HCT116 (cell line): ENCODE results near the gene MICAL3. TPM values are rescaled to one million over a fixed set of nuclear protein-coding genes. Genes with fewer than 3 reads are reported as not detected.

Experiments used
- ATAC-seq: fragments of 200-7000 bp; cut with Tn5 transposase; 2 replicates; pipeline ENCODE4 v1.9.1; 2020; ENCODE audit warnings: mild to moderate bottlenecking, moderate library complexity
- BruUV-seq: library from RNA; stranded (reverse); fragments of 400-500 nt; replicated peaks from 2 replicates; lab custom pipeline; 2021; lab: Mats Ljungman, UMichigan
- CTCF ChIA-PET: fragments of 300-600 bp; sonication (Branson Sonifier 250); formaldehyde crosslinking; loops from one replicate; lab custom pipeline; 2021; ENCODE audit warnings: antibody characterized with exemption; lab: Charles Lee
- POLR2A ChIA-PET: fragments of 300-600, 350-600 bp; sonication (Branson Sonifier 250); formaldehyde crosslinking; loops from one replicate; lab custom pipeline; 2021; ENCODE audit warnings: antibody characterized with exemption; lab: Charles Lee
- RAD21 ChIA-PET, 2 experiments: fragments of 300-600 bp; sonication (Branson Sonifier 250); formaldehyde crosslinking; loops; one replicate each; lab custom pipeline; 2023; ENCODE audit warnings: low total read pairs in 2 of 2; ENCODE audit not compliant: uncharacterized antibody in 2 of 2, unreplicated experiment in 2 of 2, low non-redundant PET in 1 of 2; lab: Charles Lee
- DNase-seq: peaks from one replicate; pipeline ENCODE4 v3.0.0-alpha.2; 2010; ENCODE audit warnings: low read depth, low spot score
- H2AFZ ChIP-seq: fragments of 200-600 bp; shearing (Covaris generic), sonication (generic); 2 replicates; pipeline ENCODE4 v1.6.1; 2017; ENCODE audit warnings: low read depth, mixed run types, mixed read lengths, antibody characterized with exemption, low read length; ENCODE audit not compliant: poor library complexity, severe bottlenecking
- H3K27ac ChIP-seq: 2 replicates; pipeline ENCODE4 v1.5.1; 2012; ENCODE audit warnings: low read depth, low read length
- H3K27me3 ChIP-seq: fragments of 200-600 bp; sonication (generic); 2 replicates; pipeline ENCODE4 v1.6.1; 2016; ENCODE audit warnings: mixed run types, low read length, mixed read lengths; ENCODE audit not compliant: insufficient read depth
- H3K36me3 ChIP-seq, 2 experiments: fragments of 200-500 bp in 1 of 2; fragments of 200-600 bp in 1 of 2; sonication (Bioruptor generic) in 1 of 2; sonication (generic) in 1 of 2; 2 replicates each; pipeline versions ENCODE4 v1.5.1 to v1.6.1; 2014 to 2016; ENCODE audit warnings: low read length in 2 of 2, inconsistent platforms in 1 of 2, mixed read lengths in 1 of 2, mixed run types in 1 of 2; ENCODE audit not compliant: insufficient read depth in 2 of 2, control insufficient read depth in 1 of 2
- H3K4me1 ChIP-seq, 2 experiments: fragments of 200-600 bp in 1 of 2; sonication (generic) in 1 of 2; 2 replicates each; pipeline versions ENCODE4 v1.5.1 to v1.6.1; 2012 to 2017; ENCODE audit warnings: low read length in 2 of 2, inconsistent platforms in 1 of 2, mild to moderate bottlenecking in 1 of 2, mixed read lengths in 1 of 2, mixed run types in 1 of 2, moderate library complexity in 1 of 2; ENCODE audit not compliant: insufficient read depth in 2 of 2, control insufficient read depth in 1 of 2
- H3K4me2 ChIP-seq: fragments of 200-600 bp; sonication (generic); 2 replicates; pipeline ENCODE4 v1.6.1; 2017; ENCODE audit warnings: mixed run types, low read length, mixed read lengths
- H3K4me3 ChIP-seq, 2 experiments: fragments of 200-600 bp in 1 of 2; sonication (generic) in 1 of 2; replicated peaks in 1 of 2; 2 replicates each; pipeline ENCODE4 v1.5.1; 2011 to 2016; ENCODE audit warnings: low read length in 2 of 2, control low read depth in 1 of 2, low read depth in 1 of 2, mild to moderate bottlenecking in 1 of 2, mixed read lengths in 1 of 2, mixed run types in 1 of 2
- H3K79me2 ChIP-seq: fragments of 200-600 bp; sonication (generic); 2 replicates; pipeline ENCODE4 v1.6.1; 2017; ENCODE audit warnings: mild to moderate bottlenecking, mixed run types, low read length, moderate library complexity, mixed read lengths; ENCODE audit not compliant: insufficient read depth
- H3K9ac ChIP-seq: fragments of 200-600 bp; sonication (generic); 2 replicates; pipeline ENCODE4 v1.6.1; 2016; ENCODE audit warnings: low read length, mixed read lengths
- H3K9me2 ChIP-seq: fragments of 200-600 bp; sonication (generic), shearing (Covaris generic); 2 replicates; pipeline ENCODE4 v1.6.1; 2017; ENCODE audit warnings: mixed run types, mild to moderate bottlenecking, moderate library complexity; ENCODE audit not compliant: insufficient read depth
- H3K9me3 ChIP-seq, 2 experiments: fragments of 200-500 bp in 1 of 2; fragments of 200-600 bp in 1 of 2; sonication (Bioruptor generic) in 1 of 2; sonication (generic) in 1 of 2; 2 replicates each; pipeline ENCODE4 v1.6.1; 2014 to 2017; ENCODE audit warnings: low read length in 2 of 2, mixed read lengths in 2 of 2, inconsistent platforms in 1 of 2, low read depth in 1 of 2, mild to moderate bottlenecking in 1 of 2, mixed run types in 1 of 2, moderate library complexity in 1 of 2; ENCODE audit not compliant: control insufficient read depth in 1 of 2, insufficient read depth in 1 of 2
- H4K20me1 ChIP-seq: fragments of 200-600 bp; sonication (generic), shearing (Covaris generic); 2 replicates; pipeline ENCODE4 v1.6.1; 2017; ENCODE audit warnings: mixed run types, mild to moderate bottlenecking, moderate library complexity; ENCODE audit not compliant: insufficient read depth
- ELF1 ChIP-seq: IDR thresholded peaks from 2 replicates; pipeline ENCODE4 v1.6.1; 2012; ENCODE audit warnings: low read depth, borderline replicate concordance
- EZH2phosphoT487 ChIP-seq: fragments of 200-600 bp; IDR thresholded peaks from 2 replicates; pipeline ENCODE4 v1.6.1; 2018; ENCODE audit warnings: antibody characterized with exemption, borderline replicate concordance
- FOSL1 ChIP-seq: IDR thresholded peaks from 2 replicates; pipeline ENCODE4 v1.6.1; 2012; ENCODE audit warnings: low read depth
- JUND ChIP-seq: IDR thresholded peaks from 2 replicates; pipeline ENCODE4 v1.6.1; 2012
- POLR2AphosphoS5 ChIP-seq: IDR thresholded peaks from 2 replicates; pipeline ENCODE4 v1.6.1; 2011; ENCODE audit warnings: mild to moderate bottlenecking, low read depth, low read length, moderate library complexity
- REST ChIP-seq: IDR thresholded peaks from 2 replicates; pipeline ENCODE4 v1.6.1; 2012; ENCODE audit warnings: low read depth
- YY1 ChIP-seq: IDR thresholded peaks from 2 replicates; pipeline ENCODE4 v1.6.1; 2011; ENCODE audit warnings: low read length, low read depth, moderate library complexity, mild to moderate bottlenecking; ENCODE audit not compliant: insufficient replicate concordance; ENCODE audit errors: extremely low read depth
- intact Hi-C: fragments of 100-400 bp; cut with micrococcal nuclease; formaldehyde crosslinking; loops from 2 replicates; pipeline ENCODE4 v1.10.0; 2022
- total RNA-seq: library from RNA; stranded (reverse); gene quantifications from one replicate; pipeline ENCODE4 v1.2.1, GENCODE V29; 2021; ENCODE audit not compliant: unreplicated experiment

Gene MICAL3
- total RNA-seq, 1 experiment from 2014 or later: 30.8 TPM

GRCh38 chr22:17829695-17830042, 194.7 kb downstream of the MICAL3 start:
- ATAC-seq (no peak; the same call in 1 of the 2 replicates), DNase-seq (no peak)
- Histone ChIP-seq H3K9me2 (no peaks in the 10 kb centered on the region), H3K27me3 (no peaks in the 10 kb centered on the region), H3K36me3 (peaks cover 9 to 26% of the 10 kb centered on the region in 2 experiments; a peak in 3 of 4 replicates), H3K4me1 (no peaks in the 10 kb centered on the region), H3K9ac (no peak overlapping the region), H3K79me2 (no peaks in the 10 kb centered on the region), H4K20me1 (no peaks in the 10 kb centered on the region), H2AFZ (no peak overlapping the region), H3K9me3 (no peaks in the 10 kb centered on the region), H3K4me2 (no peak overlapping the region), H3K27ac (no peak overlapping the region), H3K4me3 (no peak overlapping the region)
- BruUV-seq: no TSS peak
- TF ChIP-seq YY1: no peak
- no peak for TF ChIP-seq FOSL1
- intact Hi-C loops: loop anchor here (1.0 kb wide), 2 partner anchors 202 to 247 kb away; no protein-coding TSS in a partner anchor
- ChIA-PET RAD21 (interaction anchor here in 1 of 2 experiments (1.1 kb wide), 1 partner anchor 248 kb away, joined by 4 read pairs; the partner anchor contains the start of gene PEX26), CTCF (interaction anchor here (1.0 to 5.5 kb wide), 2 partner anchors 44 to 247 kb away, joined by 3 to 121 read pairs; partner anchors contain the start of gene PEX26), POLR2A (interaction anchor here (0.8 kb wide), 1 partner anchor 246 kb away, joined by 3 read pairs; no protein-coding TSS in a partner anchor)

GRCh38 chr22:17828502-17829080, 195.8 kb downstream of the MICAL3 start:
- Histone ChIP-seq H3K27me3 (no peaks in the 10 kb centered on the region), H3K4me1 (no peaks in the 10 kb centered on the region), H3K9me3 (no peaks in the 10 kb centered on the region), H3K79me2 (no peaks in the 10 kb centered on the region), H2AFZ (no peak overlapping the region), H3K36me3 (peaks cover 9 to 22% of the 10 kb centered on the region in 2 experiments; a peak in 3 of 4 replicates), H3K27ac (no peak overlapping the region), H4K20me1 (no peaks in the 10 kb centered on the region), H3K9ac (no peak overlapping the region), H3K9me2 (no peaks in the 10 kb centered on the region), H3K4me2 (no peak overlapping the region), H3K4me3 (no peak overlapping the region)
- ChIA-PET RAD21 (no interaction called here), POLR2A (interaction anchor here (0.8 kb wide), 1 partner anchor 247 kb away, joined by 3 read pairs; no protein-coding TSS in a partner anchor), CTCF (interaction anchor here (5.5 kb wide), 1 partner anchor 248 kb away, joined by 121 read pairs; the partner anchor contains the start of gene PEX26)
- no TSS peak for BruUV-seq
- DNase-seq (no peak), ATAC-seq (no peak)
- intact Hi-C loops: no loop called here
- TF ChIP-seq FOSL1 (no peak), JUND (no peak), ELF1 (no peak), POLR2AphosphoS5 (no peak), EZH2phosphoT487 (no peak), REST (no peak)
